Iris pigment epithelial cell (primary cell): ENCODE results near the gene PTPN7.
A peak's percentile ranks its signal among the peaks of the same experiment; 100 is the strongest.
"Not testable (repeated sequence)": the region's sequence is repeated elsewhere in the genome, so short reads cannot be mapped to it uniquely, and the experiment has no call there.

ENCODE experiments used
- DNase-seq: peaks from one replicate; pipeline ENCODE4 v3.0.0-alpha.2; 2011; ENCODE audit warnings: low read depth

The PTPN7 gene

DNA sequence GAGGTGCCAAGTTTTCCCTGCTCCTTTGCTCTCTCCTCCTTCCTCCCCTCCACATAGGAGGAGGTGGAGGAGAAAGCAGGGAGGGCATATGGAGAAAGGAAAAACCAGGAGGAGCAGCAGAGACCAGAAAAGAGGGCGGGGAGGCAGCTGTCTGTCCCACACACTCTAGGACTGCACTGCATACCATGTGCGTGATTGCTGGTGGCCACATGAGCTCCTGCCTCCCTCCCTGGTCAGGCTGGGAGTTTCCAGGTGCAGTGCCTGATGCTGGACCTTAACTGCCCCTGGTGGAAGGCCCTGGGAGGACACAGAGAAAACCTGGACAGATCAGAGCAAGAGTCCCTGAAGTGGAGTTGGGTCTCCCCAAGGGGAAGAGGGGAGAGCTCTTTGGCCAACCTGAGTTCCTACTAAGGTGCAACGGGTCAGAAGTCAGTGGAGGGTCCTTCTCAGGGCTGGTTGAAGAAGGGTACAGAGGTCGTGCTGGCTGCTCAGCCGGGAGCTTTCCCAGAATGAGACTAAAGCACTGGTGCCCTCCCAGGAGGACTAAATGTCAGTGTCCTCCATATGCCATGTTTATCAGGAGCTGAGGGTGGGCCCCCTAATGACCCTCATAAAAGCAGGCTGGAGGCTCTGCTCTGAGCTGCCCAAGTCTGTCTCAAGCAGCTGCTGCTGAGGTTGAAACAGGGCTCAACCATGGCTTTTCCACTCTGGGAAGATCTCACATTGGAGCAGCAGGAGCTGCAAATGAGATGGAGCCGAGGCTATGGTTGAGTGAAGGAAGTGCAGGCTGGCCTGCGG, 29.7 kb upstream of the PTPN7 start:
- DNase-seq = peak; percentile 24

DNA sequence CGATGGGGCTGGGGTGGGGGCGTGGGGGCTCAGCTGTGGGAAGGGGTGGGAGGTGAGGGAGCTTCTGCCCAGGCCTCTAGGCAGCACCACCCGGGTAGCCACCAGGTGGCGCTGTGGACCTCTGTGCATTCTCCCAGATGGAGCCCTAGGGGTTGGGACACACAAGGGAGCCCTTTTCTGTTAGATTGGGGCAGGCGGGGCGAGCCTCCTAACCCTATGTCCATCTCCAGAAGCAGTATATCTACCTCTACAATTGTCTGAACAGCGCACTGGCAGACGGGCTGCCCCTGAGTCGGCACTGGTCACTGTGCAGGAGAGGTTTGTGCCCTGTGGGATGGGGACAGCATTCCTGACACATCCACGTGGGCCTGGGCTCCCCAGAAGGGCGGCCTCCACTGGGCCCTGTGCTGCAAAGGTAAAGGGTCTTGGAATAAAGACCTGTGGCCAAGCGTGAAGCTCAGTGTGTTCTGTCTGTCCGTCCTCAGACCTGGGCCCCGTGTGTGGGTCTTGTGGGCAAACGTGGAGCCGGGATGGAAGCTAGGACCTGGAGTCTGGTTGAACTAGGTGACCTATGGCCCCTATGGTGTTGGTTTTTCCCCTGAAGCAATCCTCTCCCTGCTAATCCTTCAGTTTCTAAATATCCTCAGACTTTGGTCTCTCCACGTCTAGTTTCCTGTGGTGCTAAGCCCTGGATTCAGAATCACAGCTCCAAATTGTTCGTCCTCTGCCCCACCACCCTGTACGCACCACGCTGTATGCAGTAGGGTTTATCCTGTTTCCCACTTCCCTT, 28.8 kb upstream of the PTPN7 start:
- DNase-seq = peak; percentile 40

GRCh38 chr1:202187697-202188407, 27.4 kb upstream of the PTPN7 start:
- no peak for DNase-seq

DNA sequence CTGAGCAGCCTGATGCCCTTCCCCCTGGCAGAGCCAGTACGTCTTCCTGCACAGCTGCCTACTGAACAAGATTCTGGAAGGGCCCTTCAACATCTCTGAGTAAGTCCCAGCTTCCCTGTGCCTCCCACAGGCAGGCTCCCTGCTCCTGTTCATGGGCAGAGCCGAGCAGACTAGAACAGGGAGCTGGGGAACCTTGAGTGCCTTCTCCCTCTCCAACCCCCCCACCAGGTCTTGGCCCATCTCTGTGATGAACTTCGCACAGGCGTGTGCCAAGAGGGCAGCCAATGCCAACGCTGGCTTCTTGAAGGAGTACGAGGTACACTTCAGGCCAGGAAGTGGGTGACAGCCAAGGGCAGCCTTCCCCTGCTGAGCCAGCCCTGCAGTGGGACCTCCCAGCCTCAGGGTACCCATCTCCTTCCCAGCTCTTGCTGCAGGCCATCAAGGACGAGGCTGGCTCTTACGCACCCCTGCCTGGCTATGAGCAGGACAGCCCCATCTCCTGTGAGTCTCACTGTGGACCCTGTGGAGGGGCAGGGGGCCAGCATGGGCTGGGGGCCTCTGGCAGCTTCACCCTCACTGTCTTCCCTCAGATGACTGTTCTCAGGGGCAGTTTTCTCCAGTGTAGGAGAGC, 26.8 kb upstream of the PTPN7 start:
- no peak for DNase-seq

- DNase-seq = no peak
These were observed 25.9 kb upstream of the PTPN7 start for GRCh38 chr1:202186327-202186726.

DNA sequence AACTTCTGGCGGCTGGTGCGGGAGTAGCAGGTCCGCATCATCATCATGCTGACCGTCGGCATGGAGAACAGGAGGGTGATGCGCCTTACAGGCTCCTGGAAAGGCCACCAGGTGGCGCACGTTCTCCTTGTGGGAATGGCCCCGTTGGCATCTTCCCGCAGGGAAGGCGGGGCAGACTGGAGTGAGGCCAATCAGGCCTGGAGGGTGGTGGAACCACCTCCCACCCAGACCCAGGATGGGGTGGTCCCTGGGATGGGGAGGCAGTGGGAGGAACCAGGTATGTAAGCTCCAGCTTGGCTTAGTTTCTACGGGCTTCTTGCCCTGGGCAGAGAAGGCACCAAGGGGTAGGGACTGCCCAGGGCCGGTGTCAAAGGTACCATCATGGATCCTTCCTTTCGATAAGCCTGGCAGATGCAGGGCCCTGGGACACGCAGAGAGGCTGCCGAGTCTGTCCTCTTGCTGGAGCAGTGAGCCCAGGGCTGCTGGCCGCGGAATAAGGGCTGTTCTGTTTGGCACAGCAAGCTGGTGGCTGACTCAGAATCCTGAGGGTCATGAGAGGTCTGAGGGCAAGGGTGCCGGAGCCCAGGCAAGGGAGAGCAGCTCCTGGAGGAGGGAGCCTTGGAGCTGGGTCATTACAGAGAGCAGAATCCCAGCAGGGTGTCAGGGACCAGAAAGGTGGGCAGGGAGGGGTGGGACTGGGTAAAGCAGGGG, 24.5 kb upstream of the PTPN7 start:
- DNase-seq = peak; percentile 85

DNA sequence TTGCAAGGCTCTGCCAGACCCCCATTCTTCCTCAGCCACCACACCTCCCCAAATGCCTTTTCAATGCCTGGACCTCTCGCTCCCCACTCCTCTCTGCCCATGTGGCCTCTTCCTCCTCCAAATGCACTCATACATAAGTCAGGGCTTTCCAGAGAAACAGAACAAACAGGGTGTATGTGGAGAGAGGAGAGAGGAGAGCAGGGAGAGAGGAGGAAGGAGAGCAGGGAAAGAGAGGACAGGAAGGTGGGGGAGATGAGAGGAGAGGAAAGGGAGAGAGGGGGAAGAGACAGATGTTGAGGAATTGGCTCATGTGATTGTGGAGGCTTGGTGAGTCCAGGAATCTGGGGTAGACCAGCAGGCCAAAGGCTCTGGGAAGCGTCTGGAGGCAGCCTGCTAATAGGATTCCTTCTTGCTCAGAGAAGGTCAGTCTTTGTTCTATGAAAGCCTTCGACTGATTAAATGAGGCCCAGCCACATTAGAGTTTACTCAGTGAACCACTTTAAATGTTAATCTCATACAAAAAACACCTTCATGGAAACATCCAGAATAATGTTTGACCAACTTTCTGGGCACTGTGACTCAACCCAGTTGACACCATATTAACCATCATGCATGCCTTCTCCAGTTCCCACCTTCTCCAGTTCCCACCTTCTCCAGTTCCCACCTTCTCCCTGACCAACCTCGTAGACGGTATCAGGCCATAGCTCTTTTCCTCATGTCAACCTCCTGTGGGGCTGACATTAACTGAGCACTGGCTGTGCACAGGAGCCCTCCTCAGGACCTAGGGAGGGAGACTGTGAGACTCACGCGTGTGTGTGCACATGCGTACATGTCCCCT, 21.9 kb upstream of the PTPN7 start:
- DNase-seq = no peak

DNA sequence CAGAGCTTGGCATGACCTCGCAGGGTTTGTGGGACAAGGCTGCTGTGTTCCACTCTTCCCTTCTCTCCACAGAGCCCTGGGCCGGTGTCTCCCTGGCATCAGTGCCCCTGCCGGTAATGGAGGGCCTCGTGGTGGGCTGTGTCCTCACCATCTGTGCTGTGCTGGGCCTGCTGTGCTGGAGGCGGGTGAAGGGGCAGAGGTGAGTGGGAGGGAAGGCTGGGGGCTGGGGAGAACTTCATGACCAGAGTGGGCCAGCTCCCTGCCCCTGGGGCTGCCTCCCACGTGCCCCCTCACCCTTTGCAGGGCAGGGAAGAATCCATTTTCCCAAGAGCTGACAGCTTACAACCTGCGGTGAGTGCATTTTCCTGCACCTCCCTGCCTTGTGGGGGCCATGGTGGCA, 21.2 kb upstream of the PTPN7 start:
- DNase-seq = no peak

DNA sequence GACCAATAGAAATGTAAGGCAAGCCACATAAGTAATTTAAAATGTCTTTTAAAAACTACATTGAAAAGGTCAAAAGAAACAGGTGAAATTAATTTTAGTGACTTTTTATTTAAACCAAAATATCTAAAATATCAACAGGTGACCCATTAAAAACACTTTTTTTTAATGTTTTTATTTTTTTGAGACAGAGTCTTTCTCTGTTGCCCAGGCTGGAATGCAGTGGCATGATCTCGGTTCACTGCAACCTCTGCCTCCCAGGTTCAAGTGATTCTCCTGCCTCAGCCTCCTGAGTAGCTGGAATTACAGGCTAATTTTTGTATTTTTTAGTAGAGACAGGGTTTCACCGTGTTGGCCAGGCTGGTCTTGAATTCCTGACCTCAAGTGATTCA, 20.3 kb upstream of the PTPN7 start:
- DNase-seq = not testable (repeated sequence)

DNA sequence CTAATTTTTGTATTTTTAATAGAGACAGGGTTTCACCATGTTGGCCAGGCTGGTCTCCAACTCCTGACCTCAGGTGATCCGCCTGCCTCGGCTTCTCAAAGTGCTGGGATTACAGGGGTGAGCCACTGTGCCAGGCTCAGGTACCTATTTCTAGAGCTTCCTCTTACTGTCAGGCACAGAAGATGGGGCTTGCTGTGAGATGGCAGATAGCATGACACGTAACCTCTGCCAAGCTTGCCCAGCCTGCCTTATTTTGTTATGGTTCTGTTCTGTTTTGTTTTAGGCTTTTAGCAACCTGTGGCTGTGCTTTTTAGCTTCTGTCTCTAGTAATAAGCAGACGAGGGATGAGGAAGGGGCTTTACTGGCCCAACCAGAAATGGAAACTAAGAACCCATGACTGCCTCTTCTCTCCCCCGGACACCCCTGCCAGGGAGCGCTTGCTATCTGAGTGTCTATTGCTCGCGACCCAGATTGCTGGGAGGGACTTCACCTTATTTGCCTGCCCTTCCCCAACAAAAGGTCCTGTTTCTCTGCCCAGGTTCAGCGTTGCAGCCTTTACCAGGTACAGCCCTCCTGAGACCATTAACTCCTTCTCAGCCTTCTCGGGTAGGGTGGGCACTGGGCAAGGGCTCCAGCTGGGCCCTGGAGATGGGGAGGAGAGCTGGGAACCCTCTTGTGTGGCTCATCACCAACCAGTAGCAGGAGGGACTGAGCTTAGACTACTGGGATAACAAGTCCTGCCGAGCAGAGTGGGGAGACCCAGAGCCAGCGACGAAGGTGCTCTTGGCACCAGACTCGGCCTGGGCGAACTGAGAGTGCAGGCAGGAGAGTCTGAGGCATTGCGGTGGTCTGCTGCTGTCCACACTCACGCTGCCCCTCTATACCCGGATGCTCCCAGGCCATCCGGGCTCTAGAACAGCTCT, 19.7 kb upstream of the PTPN7 start:
- DNase-seq = no peak

- DNase-seq = no peak
These were observed 16.8 kb upstream of the PTPN7 start for GRCh38 chr1:202176949-202177927.

GRCh38 chr1:202173993-202174392, 13.6 kb upstream of the PTPN7 start:
- DNase-seq = no peak

- no peak for DNase-seq
These were observed 11.6 kb upstream of the PTPN7 start for GRCh38 chr1:202172015-202172355.

GRCh38 chr1:202171292-202172014, 11.1 kb upstream of the PTPN7 start:
- no peak for DNase-seq

DNA sequence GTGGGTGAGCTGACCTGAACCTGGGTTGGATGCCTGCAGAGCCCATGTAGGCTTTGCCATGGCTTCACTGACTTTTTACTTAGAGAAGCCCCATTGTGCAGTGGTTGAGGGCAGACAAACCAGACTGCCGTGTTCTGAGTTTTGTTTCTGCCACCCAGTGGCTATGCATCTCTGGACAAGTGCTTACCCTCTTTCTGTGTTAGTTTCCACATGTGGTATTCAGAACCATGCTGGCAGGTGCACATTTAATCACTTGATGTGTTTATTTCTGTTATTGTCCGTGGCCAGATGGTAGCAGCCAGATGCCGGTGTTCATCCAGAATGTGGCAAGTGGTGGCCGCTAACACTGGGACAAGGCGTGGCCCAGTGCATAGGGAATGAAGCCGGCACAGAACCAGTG, 10.3 kb upstream of the PTPN7 start:
- DNase-seq = no peak

GRCh38 chr1:202168861-202169260, 8.5 kb upstream of the PTPN7 start:
- DNase-seq = no peak

GRCh38 chr1:202167708-202168415, 7.5 kb upstream of the PTPN7 start:
- peak; percentile 26 for DNase-seq
